KMS-11 (cell line): ENCODE data around the gene ZFAND3.

Source experiments
- H2AFZ ChIP-seq: fragments of 200-600 bp; sonication (generic); 2 replicates; pipeline ENCODE4 v1.6.1; 2016; ENCODE audit warnings: antibody characterized with exemption, mixed run types, low read depth
- H3K27ac ChIP-seq: fragments of 200-600 bp; sonication (generic); 2 replicates; pipeline ENCODE4 v1.6.1; 2016; ENCODE audit warnings: mild to moderate bottlenecking, mixed run types
- H3K27me3 ChIP-seq: fragments of 200-600 bp; sonication (generic); 2 replicates; pipeline ENCODE4 v1.6.1; 2017; ENCODE audit warnings: mild to moderate bottlenecking, low read depth, mixed run types, moderate library complexity; ENCODE audit not compliant: insufficient read depth
- H3K36me3 ChIP-seq: fragments of 200-600 bp; sonication (generic); 2 replicates; pipeline ENCODE4 v1.6.1; 2017; ENCODE audit warnings: mild to moderate bottlenecking, mixed run types; ENCODE audit not compliant: insufficient read depth
- H3K4me1 ChIP-seq: fragments of 200-600 bp; sonication (generic); 2 replicates; pipeline ENCODE4 v1.6.1; 2016; ENCODE audit warnings: mild to moderate bottlenecking, low read depth, mixed run types; ENCODE audit not compliant: poor library complexity, severe bottlenecking
- H3K4me2 ChIP-seq: fragments of 200-600 bp; sonication (generic); 2 replicates; pipeline ENCODE4 v1.7.0; 2016; ENCODE audit warnings: mild to moderate bottlenecking, mixed run types
- H3K4me3 ChIP-seq: fragments of 200-600 bp; sonication (generic); IDR thresholded peaks from 2 replicates; pipeline ENCODE4 v1.6.1; 2017; ENCODE audit warnings: low read depth, low read length, mixed read lengths; ENCODE audit not compliant: insufficient read depth
- H3K79me2 ChIP-seq: fragments of 200-600 bp; sonication (generic); 2 replicates; pipeline ENCODE4 v1.6.1; 2016; ENCODE audit warnings: low read depth, mixed run types; ENCODE audit not compliant: insufficient read depth
- H3K9ac ChIP-seq: fragments of 200-600 bp; sonication (generic); 2 replicates; pipeline ENCODE4 v1.6.1; 2016; ENCODE audit warnings: mild to moderate bottlenecking, mixed run types
- H4K20me1 ChIP-seq: fragments of 200-600 bp; sonication (generic); 2 replicates; pipeline ENCODE4 v1.6.1; 2016; ENCODE audit warnings: mild to moderate bottlenecking, mixed run types; ENCODE audit not compliant: insufficient read depth
- TF ChIP-seq, protein P1 (sequence below): fragments of 200-600 bp; sonication (generic); conservative IDR thresholded peaks from 2 replicates; pipeline ENCODE4 v1.6.1; 2017; ENCODE audit warnings: low read depth, mild to moderate bottlenecking, antibody characterized with exemption, low read length, moderate library complexity, mixed read lengths

ZFAND3 gene

DNA sequence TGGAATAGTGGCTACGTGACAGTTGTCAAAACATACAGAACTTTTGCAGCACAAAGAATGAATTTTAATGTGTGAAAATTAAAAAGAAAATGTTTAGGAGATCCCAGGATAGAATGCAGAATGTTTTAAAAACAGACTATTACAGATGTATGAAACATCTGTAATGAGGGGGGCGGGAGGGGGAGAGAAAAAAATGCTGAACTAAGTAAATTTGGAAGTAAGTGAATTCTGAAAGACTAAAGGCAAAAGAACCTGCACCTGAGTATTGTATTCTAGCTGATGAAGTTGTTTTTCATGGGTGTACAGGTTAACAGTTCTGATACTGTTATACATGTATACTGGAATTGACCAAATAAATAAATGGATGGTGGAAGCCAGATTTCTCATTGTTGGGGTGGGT is 178.8 kb downstream of the ZFAND3 start:
- Histone ChIP-seq H3K4me2 (no peak overlapping the region), H3K27ac (no peak overlapping the region), H2AFZ (no peak overlapping the region), H3K9ac (no peak overlapping the region), H3K4me3 (no peak overlapping the region), H3K4me1 (no peaks in the 10 kb centered on the region), H3K79me2 (peaks cover 7% of the 10 kb centered on the region; the same call in 1 of the 2 replicates), H3K27me3 (no peaks in the 10 kb centered on the region), H4K20me1 (no peaks in the 10 kb centered on the region), H3K36me3 (no peaks in the 10 kb centered on the region)
- TF ChIP-seq, protein P1, sequence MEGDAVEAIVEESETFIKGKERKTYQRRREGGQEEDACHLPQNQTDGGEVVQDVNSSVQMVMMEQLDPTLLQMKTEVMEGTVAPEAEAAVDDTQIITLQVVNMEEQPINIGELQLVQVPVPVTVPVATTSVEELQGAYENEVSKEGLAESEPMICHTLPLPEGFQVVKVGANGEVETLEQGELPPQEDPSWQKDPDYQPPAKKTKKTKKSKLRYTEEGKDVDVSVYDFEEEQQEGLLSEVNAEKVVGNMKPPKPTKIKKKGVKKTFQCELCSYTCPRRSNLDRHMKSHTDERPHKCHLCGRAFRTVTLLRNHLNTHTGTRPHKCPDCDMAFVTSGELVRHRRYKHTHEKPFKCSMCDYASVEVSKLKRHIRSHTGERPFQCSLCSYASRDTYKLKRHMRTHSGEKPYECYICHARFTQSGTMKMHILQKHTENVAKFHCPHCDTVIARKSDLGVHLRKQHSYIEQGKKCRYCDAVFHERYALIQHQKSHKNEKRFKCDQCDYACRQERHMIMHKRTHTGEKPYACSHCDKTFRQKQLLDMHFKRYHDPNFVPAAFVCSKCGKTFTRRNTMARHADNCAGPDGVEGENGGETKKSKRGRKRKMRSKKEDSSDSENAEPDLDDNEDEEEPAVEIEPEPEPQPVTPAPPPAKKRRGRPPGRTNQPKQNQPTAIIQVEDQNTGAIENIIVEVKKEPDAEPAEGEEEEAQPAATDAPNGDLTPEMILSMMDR: no peak

DNA sequence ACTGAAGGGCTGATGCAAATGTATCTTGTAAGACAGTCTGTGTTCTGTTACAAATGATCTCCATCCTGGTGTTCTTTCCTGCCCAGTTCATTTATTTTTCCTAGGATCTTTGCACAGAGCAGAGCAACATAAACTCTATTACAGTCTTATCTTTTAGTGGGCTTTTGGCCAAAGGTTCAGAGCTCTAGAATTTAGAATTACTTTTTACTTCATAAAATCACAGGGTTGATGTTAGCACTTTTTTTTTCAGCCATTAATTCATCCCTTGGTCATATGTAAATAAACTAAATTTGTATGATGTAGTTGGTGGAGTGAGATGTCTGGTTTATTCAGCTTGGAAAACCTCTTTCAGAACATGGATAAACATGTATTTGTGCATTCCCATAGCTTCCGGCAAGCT is 181.9 kb downstream of the ZFAND3 start:
- Histone ChIP-seq H3K79me2 (peaks cover 7% of the 10 kb centered on the region; the same call in 1 of the 2 replicates), H3K27me3 (no peaks in the 10 kb centered on the region), H3K36me3 (no peaks in the 10 kb centered on the region), H3K4me1 (no peaks in the 10 kb centered on the region), H3K27ac (no peak overlapping the region), H3K9ac (no peak overlapping the region), H4K20me1 (no peaks in the 10 kb centered on the region), H3K4me2 (no peak overlapping the region), H3K4me3 (no peak overlapping the region), H2AFZ (no peak overlapping the region)
- TF ChIP-seq, protein P1: no peak

DNA sequence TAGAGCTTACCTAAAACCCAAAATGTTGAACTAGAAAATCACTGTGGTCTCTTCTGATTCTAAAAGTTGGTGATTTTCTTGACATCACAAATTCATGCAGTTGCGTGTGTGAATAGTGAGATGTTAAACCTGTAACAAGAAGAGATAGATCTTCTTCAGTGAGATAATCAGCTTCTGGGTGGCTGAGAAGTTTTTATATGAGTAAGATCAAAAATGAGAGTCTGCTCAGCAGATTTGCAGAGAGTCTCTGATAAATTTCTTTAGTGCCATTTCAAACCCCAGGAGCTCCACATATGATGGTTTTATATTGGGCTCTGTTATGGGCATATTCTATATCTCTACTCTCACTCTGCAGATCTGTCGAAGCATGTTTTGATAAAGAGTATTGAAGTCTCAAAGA is 185.4 kb downstream of the ZFAND3 start:
- TF ChIP-seq, protein P1: no peak
- H3K27me3 ChIP-seq: no peaks in the 10 kb centered on the region
- H3K4me3 ChIP-seq: no peak overlapping the region

DNA sequence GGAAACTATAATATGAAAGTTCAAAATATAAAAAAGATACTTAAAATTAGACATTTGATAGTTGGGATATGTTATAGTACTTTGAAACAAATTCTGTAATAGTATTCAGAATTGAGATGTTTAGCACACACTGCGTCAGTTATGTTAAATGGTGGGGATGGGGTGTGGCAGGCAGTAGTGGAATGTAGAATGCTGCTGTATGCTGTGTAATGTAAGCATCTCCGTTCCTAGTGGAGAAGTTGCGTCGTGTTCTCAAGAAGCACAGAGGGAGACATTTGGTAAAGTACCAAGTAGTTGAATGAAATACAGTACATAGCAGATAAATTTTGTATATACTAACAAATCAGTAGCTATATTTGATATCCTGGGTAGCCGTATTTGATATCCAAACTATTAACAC is 192.4 kb downstream of the ZFAND3 start:
- Histone ChIP-seq H4K20me1 (no peaks in the 10 kb centered on the region), H3K27me3 (no peaks in the 10 kb centered on the region), H3K36me3 (no peaks in the 10 kb centered on the region), H3K4me2 (no peak overlapping the region), H3K79me2 (no peaks in the 10 kb centered on the region; the same call in 1 of the 2 replicates), H3K4me1 (no peaks in the 10 kb centered on the region), H3K4me3 (no peak overlapping the region), H3K9ac (no peak overlapping the region), H2AFZ (no peak overlapping the region), H3K27ac (no peak overlapping the region)
- TF ChIP-seq, protein P1: no peak

More for the DNA sequence above, 185.4 kb downstream of the ZFAND3 start:
- Histone ChIP-seq H3K36me3 (no peaks in the 10 kb centered on the region), H2AFZ (no peak overlapping the region), H3K9ac (no peak overlapping the region), H4K20me1 (no peaks in the 10 kb centered on the region), H3K79me2 (no peaks in the 10 kb centered on the region; the same call in 1 of the 2 replicates), H3K4me1 (no peaks in the 10 kb centered on the region), H3K27ac (no peak overlapping the region), H3K4me2 (no peak overlapping the region)
